ENCODE measurements around the gene TBRG4.
A peak's percentile ranks its signal among the peaks of the same experiment; 100 is the strongest.

The TBRG4 gene

DNA sequence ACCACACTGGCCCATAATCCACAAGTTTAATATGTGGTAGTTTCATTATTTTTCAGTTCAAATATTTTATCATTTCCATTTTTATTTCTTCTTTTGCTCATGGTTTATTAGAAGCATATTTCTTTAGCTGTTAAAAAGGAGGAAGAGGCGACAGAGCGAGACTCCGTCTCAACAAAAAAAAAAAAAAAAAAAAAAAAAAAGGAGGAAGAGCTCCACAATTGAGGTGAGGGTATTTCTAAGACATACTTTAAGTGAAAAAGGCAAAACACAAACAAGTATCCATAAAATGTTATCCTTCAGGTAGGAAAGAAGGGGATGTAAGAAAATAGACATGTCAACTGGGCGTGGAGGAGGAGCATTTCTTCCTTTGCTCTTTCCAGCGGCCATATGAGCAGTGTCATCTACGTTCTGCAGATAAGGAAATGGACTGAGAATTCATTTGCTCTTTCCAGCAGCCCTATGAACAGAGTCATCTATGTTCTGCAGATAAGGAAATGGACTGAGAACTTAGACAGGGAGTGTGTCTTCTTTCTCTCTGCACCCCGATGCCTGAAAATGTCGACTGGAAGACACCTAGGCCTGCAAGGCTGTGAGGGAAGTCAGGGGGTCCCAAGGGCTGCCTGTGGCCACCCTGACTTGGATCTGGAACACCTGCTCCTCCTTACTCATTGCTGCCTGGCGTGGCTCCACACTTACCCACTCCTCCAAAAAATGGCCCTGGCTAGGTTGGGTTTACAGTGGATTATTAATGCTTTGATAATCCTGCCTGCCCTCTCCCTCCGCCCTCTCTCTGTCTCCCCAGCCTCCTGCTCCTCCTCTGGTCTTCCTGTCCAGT is 27.2 kb upstream of the TBRG4 start:
- TF ChIP-seq, protein P1, sequence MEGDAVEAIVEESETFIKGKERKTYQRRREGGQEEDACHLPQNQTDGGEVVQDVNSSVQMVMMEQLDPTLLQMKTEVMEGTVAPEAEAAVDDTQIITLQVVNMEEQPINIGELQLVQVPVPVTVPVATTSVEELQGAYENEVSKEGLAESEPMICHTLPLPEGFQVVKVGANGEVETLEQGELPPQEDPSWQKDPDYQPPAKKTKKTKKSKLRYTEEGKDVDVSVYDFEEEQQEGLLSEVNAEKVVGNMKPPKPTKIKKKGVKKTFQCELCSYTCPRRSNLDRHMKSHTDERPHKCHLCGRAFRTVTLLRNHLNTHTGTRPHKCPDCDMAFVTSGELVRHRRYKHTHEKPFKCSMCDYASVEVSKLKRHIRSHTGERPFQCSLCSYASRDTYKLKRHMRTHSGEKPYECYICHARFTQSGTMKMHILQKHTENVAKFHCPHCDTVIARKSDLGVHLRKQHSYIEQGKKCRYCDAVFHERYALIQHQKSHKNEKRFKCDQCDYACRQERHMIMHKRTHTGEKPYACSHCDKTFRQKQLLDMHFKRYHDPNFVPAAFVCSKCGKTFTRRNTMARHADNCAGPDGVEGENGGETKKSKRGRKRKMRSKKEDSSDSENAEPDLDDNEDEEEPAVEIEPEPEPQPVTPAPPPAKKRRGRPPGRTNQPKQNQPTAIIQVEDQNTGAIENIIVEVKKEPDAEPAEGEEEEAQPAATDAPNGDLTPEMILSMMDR (conservative IDR thresholded peaks at IDR 0.05), result no peak
- H3K27ac ChIP-seq, result no peak overlapping the region

DNA sequence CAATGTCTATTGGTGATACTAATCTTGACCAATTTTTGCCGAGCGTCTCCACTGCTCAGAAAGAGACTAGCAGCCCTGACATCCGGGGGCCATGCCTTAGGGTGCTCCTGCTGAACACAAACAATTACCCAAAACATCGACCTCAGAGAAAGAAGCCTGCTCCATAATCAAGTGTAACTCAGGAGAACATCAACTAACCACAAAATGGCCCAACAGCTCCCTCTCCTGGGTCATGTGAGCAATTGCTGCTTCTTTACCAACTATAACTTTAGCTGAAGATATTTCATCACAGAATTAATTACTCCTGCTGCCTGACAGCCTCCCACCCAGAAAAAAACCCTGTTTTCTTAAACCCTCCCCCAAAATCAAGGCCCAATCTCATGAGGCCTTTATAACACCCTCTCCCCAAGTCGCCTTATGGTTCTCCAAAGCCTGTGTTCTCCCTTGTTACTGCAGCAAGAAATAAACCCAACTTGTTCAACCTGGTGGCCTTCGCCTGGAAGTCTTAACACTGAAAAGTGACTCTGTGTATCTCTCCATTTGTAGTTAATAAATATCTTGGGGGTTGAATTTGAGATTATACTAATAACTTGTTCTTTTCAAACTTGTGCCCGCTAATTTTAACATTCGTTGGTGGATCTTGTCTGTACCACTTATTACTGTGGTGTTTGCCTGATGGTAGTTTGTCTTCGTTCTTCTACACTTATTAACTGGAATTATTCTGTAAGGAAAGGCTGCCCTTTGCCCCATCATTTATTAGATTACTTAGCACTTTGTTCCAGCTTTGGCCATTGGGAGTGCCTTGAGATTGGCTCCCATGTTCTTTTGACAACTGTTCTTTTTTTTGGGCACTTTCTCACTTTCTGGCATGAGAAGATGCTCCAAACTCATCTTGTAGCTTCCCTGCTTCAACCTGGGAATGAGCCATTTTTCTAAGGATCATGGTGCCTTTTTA is 24.9 kb upstream of the TBRG4 start:
- no peak overlapping the region for H3K27ac ChIP-seq
- TF ChIP-seq, protein P1 (conservative IDR thresholded peaks at IDR 0.05), result peak; percentile 95

DNA sequence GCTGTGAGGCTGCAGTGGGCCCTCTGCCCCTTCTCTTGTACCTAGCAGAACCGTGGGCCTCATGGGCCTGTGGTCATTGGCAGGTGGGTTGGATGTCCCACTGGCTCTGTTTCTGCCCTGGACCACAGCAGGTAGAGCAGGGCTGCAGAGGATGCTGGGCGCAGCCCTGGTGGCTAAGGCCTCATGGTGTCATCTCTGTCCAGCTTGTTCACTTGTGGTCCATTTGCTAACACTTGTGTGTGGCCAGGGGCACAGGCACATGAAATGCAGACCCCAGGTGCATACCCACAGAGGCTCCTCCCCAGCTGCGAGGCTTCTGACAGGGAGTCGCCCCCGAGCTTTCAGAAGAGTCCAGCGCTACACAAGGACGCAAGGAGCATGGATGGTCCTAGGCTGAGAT is 22.4 kb upstream of the TBRG4 start:
- TF ChIP-seq, protein P1 (conservative IDR thresholded peaks at IDR 0.05), result no peak
- H3K27ac ChIP-seq, result no peak overlapping the region

- TF ChIP-seq, protein P1 (conservative IDR thresholded peaks at IDR 0.05), result no peak
- H3K27ac ChIP-seq, result no peak overlapping the region
Observed at GRCh38 chr7:45133352-45133751, 21.9 kb upstream of the TBRG4 start.

DNA sequence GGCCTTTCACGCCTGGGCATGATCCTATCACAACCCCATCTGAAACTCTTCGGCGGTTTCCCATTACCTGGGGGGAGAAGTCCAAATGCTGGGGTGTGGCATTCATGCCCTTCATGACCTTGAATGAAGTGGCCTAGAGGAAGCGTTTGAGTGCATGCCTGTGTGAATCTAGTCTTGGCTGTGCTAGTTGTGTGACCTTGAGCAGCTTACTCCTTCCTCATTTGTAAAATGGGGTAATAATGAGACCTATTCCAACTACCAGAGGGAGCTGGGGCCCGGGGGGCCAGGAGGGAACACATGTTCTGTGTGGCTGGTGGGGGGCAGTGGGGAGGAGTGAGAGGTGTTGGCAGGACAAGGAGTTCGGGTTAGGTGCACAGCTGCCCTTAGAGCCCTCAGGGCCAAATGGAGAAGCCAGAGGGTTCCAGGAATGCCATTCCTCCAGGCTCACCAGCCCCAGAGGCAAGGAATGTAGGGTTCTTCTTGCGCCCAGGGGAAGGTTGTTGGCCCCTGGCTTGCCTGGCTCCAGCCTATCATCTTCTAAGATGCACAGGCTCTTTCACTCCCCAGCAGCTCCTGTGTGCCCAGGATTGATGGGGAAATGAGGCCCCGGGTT is 21.3 kb upstream of the TBRG4 start:
- TF ChIP-seq, protein P1 (conservative IDR thresholded peaks at IDR 0.05), result no peak

DNA sequence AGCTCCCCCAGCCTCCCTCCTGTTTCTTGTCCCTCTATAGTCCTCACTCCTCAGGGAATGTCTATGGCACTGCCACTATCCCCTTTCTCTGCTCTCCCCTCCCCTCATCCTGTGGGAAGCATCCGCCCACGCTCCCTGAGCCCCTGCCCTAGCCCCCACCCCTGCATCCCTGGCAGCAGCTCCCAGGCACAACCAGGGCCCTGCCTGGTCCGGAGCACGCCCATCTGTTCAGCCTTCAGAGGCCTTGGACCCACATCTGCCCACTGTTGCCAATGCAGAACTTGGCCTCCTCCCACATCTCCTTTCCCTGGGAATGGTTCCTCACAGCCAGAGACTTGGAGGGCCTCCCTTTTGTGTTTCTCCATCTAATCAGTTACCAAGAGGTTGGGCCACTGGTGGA is 20.4 kb upstream of the TBRG4 start:
- no peak overlapping the region for H3K27ac ChIP-seq
- TF ChIP-seq, protein P1 (conservative IDR thresholded peaks at IDR 0.05), result no peak

More for the DNA sequence above, 21.3 kb upstream of the TBRG4 start:
- H3K27ac ChIP-seq, result no peak overlapping the region

- TF ChIP-seq, protein P1 (conservative IDR thresholded peaks at IDR 0.05), result no peak
- H3K27ac ChIP-seq, result no peak overlapping the region
Observed at GRCh38 chr7:45130910-45131309, 19.4 kb upstream of the TBRG4 start.

All from VCaP (cell line).